HepG2 (cell line): Measurements from ENCODE around the gene TRMT112. TPM values are rescaled to one million over a fixed set of nuclear protein-coding genes. Genes with fewer than 3 reads are reported as not detected.

Experiments used
- GPN1 ChIP-seq: sonication (generic); formaldehyde crosslinking; IDR thresholded peaks from 2 replicates; pipeline ENCODE4 v1.5.1; 2020; ENCODE audit warnings: missing genetic modification reagents, borderline replicate concordance
- HNRNPH1 ChIP-seq: fragments of 200-400 bp; formaldehyde crosslinking; optimal IDR thresholded peaks from 2 replicates; pipeline ENCODE3; 2017; ENCODE audit warnings: mild to moderate bottlenecking, low read depth, low read length
- KLF13 ChIP-seq: sonication (generic); formaldehyde crosslinking; IDR thresholded peaks from 2 replicates; pipeline ENCODE4 v1.4.0; 2020; ENCODE audit warnings: mild to moderate bottlenecking, missing genetic modification reagents
- NR3C1 ChIP-seq: sonication (generic); formaldehyde crosslinking; IDR thresholded peaks from 2 replicates; pipeline ENCODE4 v1.4.0; 2020; ENCODE audit warnings: missing genetic modification reagents
- PAX8 ChIP-seq: sonication (generic); formaldehyde crosslinking; IDR thresholded peaks from 2 replicates; pipeline ENCODE4 v1.8.0; 2022; ENCODE audit warnings: mild to moderate bottlenecking, missing genetic modification reagents, borderline replicate concordance
- PCBP1 ChIP-seq: fragments of 200-400 bp; formaldehyde crosslinking; IDR thresholded peaks from 2 replicates; pipeline ENCODE4 v1.6.1; 2017; ENCODE audit warnings: mild to moderate bottlenecking, low read depth, low read length, borderline replicate concordance
- PHF20 ChIP-seq: sonication (generic); formaldehyde crosslinking; IDR thresholded peaks from 2 replicates; pipeline ENCODE4 v1.5.0; 2020; ENCODE audit warnings: mild to moderate bottlenecking, missing genetic modification reagents
- PLRG1 ChIP-seq: fragments of 450-650 bp; conservative IDR thresholded peaks from 2 replicates; pipeline ENCODE4 v1.6.1; 2016
- SRF ChIP-seq: IDR thresholded peaks from 2 replicates; pipeline ENCODE4 v1.6.1; 2011; ENCODE audit warnings: mild to moderate bottlenecking, low read depth, low read length, moderate library complexity
- SRSF1 ChIP-seq: fragments of 200-400 bp; formaldehyde crosslinking; optimal IDR thresholded peaks from 2 replicates; pipeline ENCODE3; 2017; ENCODE audit warnings: mild to moderate bottlenecking, low read depth, low read length, moderate library complexity
- WIZ ChIP-seq: sonication (generic); formaldehyde crosslinking; IDR thresholded peaks from 2 replicates; pipeline ENCODE4 v1.5.1; 2020; ENCODE audit warnings: mild to moderate bottlenecking, missing genetic modification reagents
- ZC3H13 ChIP-seq: sonication (generic); formaldehyde crosslinking; IDR thresholded peaks from 2 replicates; pipeline ENCODE4 v1.8.1; 2023; ENCODE audit warnings: mild to moderate bottlenecking, missing genetic modification reagents, moderate library complexity
- ZNF296 ChIP-seq: sonication (generic); formaldehyde crosslinking; conservative IDR thresholded peaks from 2 replicates; pipeline ENCODE4 v1.5.0; 2020; ENCODE audit warnings: mild to moderate bottlenecking, missing genetic modification reagents
- ZNF432 ChIP-seq: sonication (generic); formaldehyde crosslinking; IDR thresholded peaks from 2 replicates; pipeline ENCODE4 v1.5.0; 2020; ENCODE audit warnings: missing genetic modification reagents, mild to moderate bottlenecking, borderline replicate concordance
- ZNF720 ChIP-seq: sonication (generic); formaldehyde crosslinking; IDR thresholded peaks from 2 replicates; pipeline ENCODE4 v1.4.0; 2020; ENCODE audit warnings: missing genetic modification reagents
- ZNF746 ChIP-seq: sonication (generic); formaldehyde crosslinking; IDR thresholded peaks from 2 replicates; pipeline ENCODE4 v1.8.0; 2022; ENCODE audit warnings: mild to moderate bottlenecking, missing genetic modification reagents
- ZNF766 ChIP-seq: sonication (generic); formaldehyde crosslinking; IDR thresholded peaks from 2 replicates; pipeline ENCODE4 v1.5.0; 2020; ENCODE audit warnings: missing genetic modification reagents, borderline replicate concordance
- polyA plus RNA-seq, 8 experiments: library from polyadenylated mRNA; depleted of rRNA in 3 of 8; stranded (reverse) in 7 of 8; unstranded in 1 of 8; fragments of >200 nt; fragmentation: Illumina TruSeq in 4 of 8; extraction: Trizol in 4 of 8; gene quantifications; 2 replicates each; pipeline versions ENCODE4 v1.2.1 to v1.2.3, GENCODE V29; 2011 to 2016; ENCODE audit warnings: low read depth in 4 of 8, missing spikeins in 1 of 8, mixed read lengths in 1 of 8; ENCODE audit not compliant: insufficient read depth in 1 of 8
- total RNA-seq, 5 experiments: library from RNA; depleted of rRNA; stranded (reverse); fragments of >200 nt; fragmentation: Illumina TruSeq; extraction: Trizol; gene quantifications; 2 replicates each; pipeline ENCODE4 v1.2.3, GENCODE V29; 2016; ENCODE audit warnings: low read depth in 1 of 5
- TF ChIP-seq, protein P1 (sequence below): sonication (generic); formaldehyde crosslinking; IDR thresholded peaks from 2 replicates; pipeline ENCODE4 v1.4.0; 2020; ENCODE audit warnings: mild to moderate bottlenecking, missing genetic modification reagents
- TF ChIP-seq, protein P2 (sequence below): sonication (generic); formaldehyde crosslinking; IDR thresholded peaks from 2 replicates; pipeline ENCODE4 v1.4.0; 2020; ENCODE audit warnings: missing genetic modification reagents, mild to moderate bottlenecking, borderline replicate concordance
- TF ChIP-seq, protein P3 (sequence below): sonication (generic); formaldehyde crosslinking; IDR thresholded peaks from 2 replicates; pipeline ENCODE4 v1.4.0; 2020; ENCODE audit warnings: mild to moderate bottlenecking, missing genetic modification reagents
- TF ChIP-seq, protein P4 (sequence below): sonication (generic); formaldehyde crosslinking; IDR thresholded peaks from 2 replicates; pipeline ENCODE4 v1.4.0; 2020; ENCODE audit warnings: mild to moderate bottlenecking, missing genetic modification reagents, borderline replicate concordance

The TRMT112 gene
- total and polyA plus RNA-seq, 2 of the 13 experiments (the other 11 are each of a cell fraction or from before 2014, with no cell fraction given) = 186 to 409 TPM

DNA sequence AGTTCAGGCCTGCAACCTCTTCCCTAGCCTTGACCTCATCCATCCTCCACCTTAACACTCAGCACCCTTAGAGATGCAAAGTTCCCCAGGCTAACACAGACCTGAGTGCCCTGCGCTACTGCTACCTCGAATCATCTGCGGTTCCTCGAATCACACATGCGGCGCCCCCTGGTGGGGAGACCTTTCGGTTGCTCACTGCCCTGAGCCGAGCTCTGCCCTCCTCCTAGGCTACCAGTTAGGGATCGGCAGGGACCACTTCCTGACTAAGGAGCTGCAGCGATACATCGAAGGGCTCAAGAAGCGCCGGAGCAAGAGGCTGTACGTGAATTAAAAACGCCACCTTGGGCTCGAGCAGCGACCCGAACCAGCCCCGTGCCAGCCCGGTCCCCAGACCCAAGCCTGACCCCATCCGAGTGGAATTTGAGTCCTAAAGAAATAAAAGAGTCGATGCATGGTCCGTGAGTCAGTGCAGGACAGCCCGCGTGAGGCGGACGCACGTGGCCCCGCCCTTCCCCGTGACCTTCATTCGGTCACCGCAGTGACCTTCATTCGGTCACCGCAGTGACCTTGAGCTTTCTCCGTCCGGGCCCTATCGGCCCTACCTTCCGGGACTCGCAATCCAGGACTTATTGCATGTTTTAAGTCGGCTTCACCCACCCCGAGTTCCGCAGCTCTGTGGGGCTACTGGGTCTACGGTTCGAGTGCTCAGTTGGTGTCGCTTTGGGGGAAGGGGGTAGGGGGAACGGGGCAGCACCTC, 12.9 kb downstream of the TRMT112 start (continued):
- TF ChIP-seq, protein P1, sequence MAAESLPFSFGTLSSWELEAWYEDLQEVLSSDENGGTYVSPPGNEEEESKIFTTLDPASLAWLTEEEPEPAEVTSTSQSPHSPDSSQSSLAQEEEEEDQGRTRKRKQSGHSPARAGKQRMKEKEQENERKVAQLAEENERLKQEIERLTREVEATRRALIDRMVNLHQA (CRISPR knock-in tag) = no peak
- TF ChIP-seq, protein P2, sequence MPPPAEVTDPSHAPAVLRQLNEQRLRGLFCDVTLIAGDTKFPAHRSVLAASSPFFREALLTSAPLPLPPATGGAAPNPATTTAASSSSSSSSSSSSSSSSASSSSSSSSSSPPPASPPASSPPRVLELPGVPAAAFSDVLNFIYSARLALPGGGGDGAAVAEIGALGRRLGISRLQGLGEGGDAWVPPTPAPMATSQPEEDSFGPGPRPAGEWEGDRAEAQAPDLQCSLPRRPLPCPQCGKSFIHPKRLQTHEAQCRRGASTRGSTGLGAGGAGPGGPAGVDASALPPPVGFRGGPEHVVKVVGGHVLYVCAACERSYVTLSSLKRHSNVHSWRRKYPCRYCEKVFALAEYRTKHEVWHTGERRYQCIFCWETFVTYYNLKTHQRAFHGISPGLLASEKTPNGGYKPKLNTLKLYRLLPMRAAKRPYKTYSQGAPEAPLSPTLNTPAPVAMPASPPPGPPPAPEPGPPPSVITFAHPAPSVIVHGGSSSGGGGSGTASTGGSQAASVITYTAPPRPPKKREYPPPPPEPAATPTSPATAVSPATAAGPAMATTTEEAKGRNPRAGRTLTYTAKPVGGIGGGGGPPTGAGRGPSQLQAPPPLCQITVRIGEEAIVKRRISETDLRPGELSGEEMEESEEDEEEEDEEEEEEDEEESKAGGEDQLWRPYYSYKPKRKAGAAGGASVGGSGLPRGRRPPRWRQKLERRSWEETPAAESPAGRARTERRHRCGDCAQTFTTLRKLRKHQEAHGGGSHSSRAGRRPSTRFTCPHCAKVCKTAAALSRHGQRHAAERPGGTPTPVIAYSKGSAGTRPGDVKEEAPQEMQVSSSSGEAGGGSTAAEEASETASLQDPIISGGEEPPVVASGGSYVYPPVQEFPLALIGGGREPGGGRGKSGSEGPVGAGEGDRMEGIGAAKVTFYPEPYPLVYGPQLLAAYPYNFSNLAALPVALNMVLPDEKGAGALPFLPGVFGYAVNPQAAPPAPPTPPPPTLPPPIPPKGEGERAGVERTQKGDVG (CRISPR knock-in tag) = no peak; the same call in 1 of the 2 replicates
- TF ChIP-seq WIZ (CRISPR knock-in tag) (no peak), SRF (no peak), KLF13 (CRISPR knock-in tag) (no peak), NR3C1 (CRISPR knock-in tag) (no peak), PHF20 (CRISPR knock-in tag) (no peak), ZNF746 (CRISPR knock-in tag) (no peak), PAX8 (CRISPR knock-in tag) (no peak), ZNF766 (CRISPR knock-in tag) (peak; percentile 74; the same call in 1 of the 2 replicates), ZNF720 (CRISPR knock-in tag) (no peak), GPN1 (CRISPR knock-in tag) (no peak), PLRG1 (no peak), ZC3H13 (CRISPR knock-in tag) (peak; percentile 59; the same call in 1 of the 2 replicates), ZNF432 (CRISPR knock-in tag) (no peak), SRSF1 (no peak), ZNF296 (no peak), PCBP1 (no peak), HNRNPH1 (no peak)
- TF ChIP-seq, protein P3, sequence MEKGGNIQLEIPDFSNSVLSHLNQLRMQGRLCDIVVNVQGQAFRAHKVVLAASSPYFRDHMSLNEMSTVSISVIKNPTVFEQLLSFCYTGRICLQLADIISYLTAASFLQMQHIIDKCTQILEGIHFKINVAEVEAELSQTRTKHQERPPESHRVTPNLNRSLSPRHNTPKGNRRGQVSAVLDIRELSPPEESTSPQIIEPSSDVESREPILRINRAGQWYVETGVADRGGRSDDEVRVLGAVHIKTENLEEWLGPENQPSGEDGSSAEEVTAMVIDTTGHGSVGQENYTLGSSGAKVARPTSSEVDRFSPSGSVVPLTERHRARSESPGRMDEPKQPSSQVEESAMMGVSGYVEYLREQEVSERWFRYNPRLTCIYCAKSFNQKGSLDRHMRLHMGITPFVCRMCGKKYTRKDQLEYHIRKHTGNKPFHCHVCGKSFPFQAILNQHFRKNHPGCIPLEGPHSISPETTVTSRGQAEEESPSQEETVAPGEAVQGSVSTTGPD (CRISPR knock-in tag) = no peak
- TF ChIP-seq, protein P4, sequence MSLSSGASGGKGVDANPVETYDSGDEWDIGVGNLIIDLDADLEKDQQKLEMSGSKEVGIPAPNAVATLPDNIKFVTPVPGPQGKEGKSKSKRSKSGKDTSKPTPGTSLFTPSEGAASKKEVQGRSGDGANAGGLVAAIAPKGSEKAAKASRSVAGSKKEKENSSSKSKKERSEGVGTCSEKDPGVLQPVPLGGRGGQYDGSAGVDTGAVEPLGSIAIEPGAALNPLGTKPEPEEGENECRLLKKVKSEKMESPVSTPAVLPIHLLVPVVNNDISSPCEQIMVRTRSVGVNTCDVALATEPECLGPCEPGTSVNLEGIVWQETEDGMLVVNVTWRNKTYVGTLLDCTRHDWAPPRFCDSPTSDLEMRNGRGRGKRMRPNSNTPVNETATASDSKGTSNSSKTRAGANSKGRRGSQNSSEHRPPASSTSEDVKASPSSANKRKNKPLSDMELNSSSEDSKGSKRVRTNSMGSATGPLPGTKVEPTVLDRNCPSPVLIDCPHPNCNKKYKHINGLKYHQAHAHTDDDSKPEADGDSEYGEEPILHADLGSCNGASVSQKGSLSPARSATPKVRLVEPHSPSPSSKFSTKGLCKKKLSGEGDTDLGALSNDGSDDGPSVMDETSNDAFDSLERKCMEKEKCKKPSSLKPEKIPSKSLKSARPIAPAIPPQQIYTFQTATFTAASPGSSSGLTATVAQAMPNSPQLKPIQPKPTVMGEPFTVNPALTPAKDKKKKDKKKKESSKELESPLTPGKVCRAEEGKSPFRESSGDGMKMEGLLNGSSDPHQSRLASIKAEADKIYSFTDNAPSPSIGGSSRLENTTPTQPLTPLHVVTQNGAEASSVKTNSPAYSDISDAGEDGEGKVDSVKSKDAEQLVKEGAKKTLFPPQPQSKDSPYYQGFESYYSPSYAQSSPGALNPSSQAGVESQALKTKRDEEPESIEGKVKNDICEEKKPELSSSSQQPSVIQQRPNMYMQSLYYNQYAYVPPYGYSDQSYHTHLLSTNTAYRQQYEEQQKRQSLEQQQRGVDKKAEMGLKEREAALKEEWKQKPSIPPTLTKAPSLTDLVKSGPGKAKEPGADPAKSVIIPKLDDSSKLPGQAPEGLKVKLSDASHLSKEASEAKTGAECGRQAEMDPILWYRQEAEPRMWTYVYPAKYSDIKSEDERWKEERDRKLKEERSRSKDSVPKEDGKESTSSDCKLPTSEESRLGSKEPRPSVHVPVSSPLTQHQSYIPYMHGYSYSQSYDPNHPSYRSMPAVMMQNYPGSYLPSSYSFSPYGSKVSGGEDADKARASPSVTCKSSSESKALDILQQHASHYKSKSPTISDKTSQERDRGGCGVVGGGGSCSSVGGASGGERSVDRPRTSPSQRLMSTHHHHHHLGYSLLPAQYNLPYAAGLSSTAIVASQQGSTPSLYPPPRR (CRISPR knock-in tag) = no peak
